Measurements from ENCODE around the gene PAX5. TPM values are rescaled to one million over a fixed set of nuclear protein-coding genes. Genes with fewer than 3 reads are reported as not detected.

Gene PAX5
- total and polyA plus RNA-seq, 2 donors: 0.38 to 1.6 TPM

- WGBS: 97% methylated on average over 9 of the region's 9 CpGs
- Histone ChIP-seq H3K36me3 (ENCODE audit: control insufficient read depth in 2 of 2, insufficient read depth in 2 of 2, low read length in 1 of 2) (no peaks in the 10 kb centered on the region), H3K27me3 (ENCODE audit: control insufficient read depth in 2 of 2, insufficient read depth in 1 of 2, low read length in 1 of 2) (no peaks in the 10 kb centered on the region), H3K4me1 (ENCODE audit: control insufficient read depth in 2 of 2, insufficient read depth in 2 of 2, low read length in 2 of 2) (peaks cover 0 to 2% of the 10 kb centered on the region in 2 donors), H3K4me3 (ENCODE audit: low read length in 2 of 2) (no peak overlapping the region), H3K27ac (ENCODE audit: low read depth in 1 of 2, low read length in 1 of 2) (no peak overlapping the region), H3K9me3 (ENCODE audit: control insufficient read depth in 2 of 2, insufficient read depth in 1 of 2, low read length in 1 of 2) (peaks cover 0 to 4% of the 10 kb centered on the region in 2 donors)
- no peak for DNase-seq (ENCODE audit: low read depth in 6 of 9, low spot score in 9 of 9)
Observed at GRCh38 chr9:36849943-36850342, 184.1 kb downstream of the PAX5 start.

DNA sequence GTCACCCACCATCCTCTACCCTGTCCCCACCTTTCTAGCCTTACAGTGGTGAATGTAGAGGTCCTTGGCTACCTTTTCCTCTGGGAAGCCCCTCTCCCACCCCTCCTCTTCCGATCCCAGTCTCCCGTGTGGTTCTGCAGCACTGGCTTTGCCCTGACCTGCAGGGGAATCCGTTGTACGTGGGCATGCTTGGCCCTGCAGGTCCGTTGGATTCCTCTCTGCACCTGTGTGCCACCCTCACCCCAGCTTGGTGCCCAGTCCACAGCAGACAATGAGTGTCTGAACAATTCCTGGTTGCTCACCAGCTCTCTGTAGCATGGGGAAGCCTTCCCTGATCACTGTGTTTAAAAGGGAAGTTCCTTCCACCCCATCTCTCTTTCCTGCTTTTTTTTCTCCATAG lies 185.1 kb downstream of the PAX5 start:
- H3K4me3 ChIP-seq (ENCODE audit: low read length in 2 of 2): no peak overlapping the region
- DNase-seq (ENCODE audit: low read depth in 6 of 9, low spot score in 9 of 9): no peak
- no peak overlapping the region for H3K27ac ChIP-seq (ENCODE audit: low read depth in 1 of 2, low read length in 1 of 2)
- H3K9me3 ChIP-seq (ENCODE audit: control insufficient read depth in 2 of 2, insufficient read depth in 1 of 2, low read length in 1 of 2): peaks cover 0 to 4% of the 10 kb centered on the region in 2 donors
- H3K27me3 ChIP-seq (ENCODE audit: control insufficient read depth in 2 of 2, insufficient read depth in 1 of 2, low read length in 1 of 2): no peaks in the 10 kb centered on the region
- H3K36me3 ChIP-seq (ENCODE audit: control insufficient read depth in 2 of 2, insufficient read depth in 2 of 2, low read length in 1 of 2): no peaks in the 10 kb centered on the region
- peaks cover 0 to 2% of the 10 kb centered on the region in 2 donors for H3K4me1 ChIP-seq (ENCODE audit: control insufficient read depth in 2 of 2, insufficient read depth in 2 of 2, low read length in 2 of 2)
- WGBS: 91% methylated on average over 5 of the region's 5 CpGs

DNA sequence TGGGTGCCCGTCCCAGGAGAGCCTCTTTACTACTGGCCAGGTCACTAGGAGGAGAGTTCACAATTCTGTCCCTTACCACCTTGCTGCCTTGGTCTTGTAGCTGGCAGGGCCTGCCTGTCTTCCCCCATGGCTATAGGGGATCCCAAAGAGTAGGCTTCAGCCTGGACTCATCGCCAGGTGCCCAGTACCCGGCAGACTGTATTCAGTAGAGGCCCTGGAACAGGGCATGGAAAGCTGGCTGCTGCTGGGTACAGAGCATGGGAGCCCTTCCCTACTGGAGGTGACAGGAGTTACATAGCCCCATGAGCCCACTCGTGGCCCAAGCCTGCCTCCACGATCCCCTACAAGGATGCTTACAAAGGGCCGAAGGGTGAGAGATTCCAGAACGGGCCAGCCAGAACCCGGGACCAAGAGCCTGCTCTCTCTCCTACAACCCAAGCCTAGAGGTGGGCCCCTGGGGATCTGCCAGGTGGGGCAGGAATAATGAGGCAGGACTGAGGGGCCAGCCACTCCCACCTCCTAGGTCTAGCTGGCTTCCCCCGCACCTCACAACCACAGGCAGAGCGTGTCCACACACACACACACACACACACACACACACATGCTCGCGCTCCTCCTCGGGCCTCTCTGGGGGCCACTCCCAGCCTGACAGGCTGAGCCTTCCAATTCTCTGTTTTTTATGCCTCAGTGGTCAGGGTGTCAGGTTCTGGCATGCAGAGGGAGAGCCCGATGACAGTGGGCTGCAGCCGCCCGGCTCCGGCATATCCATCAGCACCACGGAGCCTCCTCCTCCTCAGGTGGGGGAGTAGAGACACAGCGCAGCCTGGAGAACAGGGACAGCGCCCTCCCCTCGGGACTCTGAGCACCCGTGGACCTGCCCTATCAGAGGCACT lies 186.0 kb downstream of the PAX5 start:
- H3K4me3 ChIP-seq (ENCODE audit: low read length in 2 of 2): no peak overlapping the region
- peaks cover 0 to 4% of the 10 kb centered on the region in 2 donors for H3K9me3 ChIP-seq (ENCODE audit: control insufficient read depth in 2 of 2, insufficient read depth in 1 of 2, low read length in 1 of 2)
- H3K27me3 ChIP-seq (ENCODE audit: control insufficient read depth in 2 of 2, insufficient read depth in 1 of 2, low read length in 1 of 2): no peaks in the 10 kb centered on the region
- H3K36me3 ChIP-seq (ENCODE audit: control insufficient read depth in 2 of 2, insufficient read depth in 2 of 2, low read length in 1 of 2): no peaks in the 10 kb centered on the region
- 80% methylated on average over 22 of the region's 22 CpGs for WGBS
- no peak overlapping the region for H3K27ac ChIP-seq (ENCODE audit: low read depth in 1 of 2, low read length in 1 of 2)
- H3K4me1 ChIP-seq (ENCODE audit: control insufficient read depth in 2 of 2, insufficient read depth in 2 of 2, low read length in 2 of 2): peaks cover 0 to 2% of the 10 kb centered on the region in 2 donors
- peak in 2 of 9 donors; percentile 12 for DNase-seq (ENCODE audit: low read depth in 6 of 9, low spot score in 9 of 9)

GRCh38 chr9:36846621-36847020 lies 187.4 kb downstream of the PAX5 start:
- H3K9me3 ChIP-seq (ENCODE audit: control insufficient read depth in 2 of 2, insufficient read depth in 1 of 2, low read length in 1 of 2): peaks cover 0 to 4% of the 10 kb centered on the region in 2 donors
- no peak for DNase-seq (ENCODE audit: low read depth in 6 of 9, low spot score in 9 of 9)
- no peak overlapping the region for H3K4me3 ChIP-seq (ENCODE audit: low read length in 2 of 2)
- no peaks in the 10 kb centered on the region for H3K27me3 ChIP-seq (ENCODE audit: control insufficient read depth in 2 of 2, insufficient read depth in 1 of 2, low read length in 1 of 2)
- H3K4me1 ChIP-seq (ENCODE audit: control insufficient read depth in 2 of 2, insufficient read depth in 2 of 2, low read length in 2 of 2): peaks cover 0 to 2% of the 10 kb centered on the region in 2 donors
- no peaks in the 10 kb centered on the region for H3K36me3 ChIP-seq (ENCODE audit: control insufficient read depth in 2 of 2, insufficient read depth in 2 of 2, low read length in 1 of 2)
- no peak overlapping the region for H3K27ac ChIP-seq (ENCODE audit: low read depth in 1 of 2, low read length in 1 of 2)
- WGBS: 94% methylated on average over 8 of the region's 8 CpGs

DNA sequence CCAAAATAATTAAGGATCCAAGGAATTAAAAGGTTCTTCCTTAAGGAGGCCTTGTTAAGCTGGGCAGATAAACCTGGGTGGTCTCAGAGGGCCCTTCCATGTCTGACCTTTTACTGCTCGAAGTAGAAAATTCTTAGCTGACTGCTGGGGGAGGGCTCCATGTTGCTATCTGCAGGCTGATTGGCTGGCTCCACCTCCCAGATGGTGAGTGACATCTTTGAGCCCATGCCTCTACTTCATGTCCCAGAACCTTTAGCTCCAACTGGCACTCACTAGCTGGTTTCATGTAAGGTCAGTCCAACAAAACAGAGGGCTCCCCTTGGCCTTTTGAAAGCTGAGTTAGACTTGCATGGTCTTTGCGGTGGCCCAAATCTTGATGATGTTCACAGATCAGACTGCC lies 188.2 kb downstream of the PAX5 start:
- Histone ChIP-seq H3K27ac (ENCODE audit: low read depth in 1 of 2, low read length in 1 of 2) (no peak overlapping the region), H3K4me1 (ENCODE audit: control insufficient read depth in 2 of 2, insufficient read depth in 2 of 2, low read length in 2 of 2) (peaks cover 0 to 2% of the 10 kb centered on the region in 2 donors), H3K9me3 (ENCODE audit: control insufficient read depth in 2 of 2, insufficient read depth in 1 of 2, low read length in 1 of 2) (peaks cover 0 to 4% of the 10 kb centered on the region in 2 donors), H3K36me3 (ENCODE audit: control insufficient read depth in 2 of 2, insufficient read depth in 2 of 2, low read length in 1 of 2) (no peaks in the 10 kb centered on the region), H3K4me3 (ENCODE audit: low read length in 2 of 2) (no peak overlapping the region), H3K27me3 (ENCODE audit: control insufficient read depth in 2 of 2, insufficient read depth in 1 of 2, low read length in 1 of 2) (no peaks in the 10 kb centered on the region)
- WGBS: 95% methylated on average over 2 of the region's 2 CpGs
- no peak for DNase-seq (ENCODE audit: low read depth in 6 of 9, low spot score in 9 of 9)

- Histone ChIP-seq H3K27me3 (ENCODE audit: control insufficient read depth in 2 of 2, insufficient read depth in 1 of 2, low read length in 1 of 2) (no peaks in the 10 kb centered on the region), H3K27ac (ENCODE audit: low read depth in 1 of 2, low read length in 1 of 2) (no peak overlapping the region), H3K4me3 (ENCODE audit: low read length in 2 of 2) (no peak overlapping the region), H3K36me3 (ENCODE audit: control insufficient read depth in 2 of 2, insufficient read depth in 2 of 2, low read length in 1 of 2) (no peaks in the 10 kb centered on the region), H3K9me3 (ENCODE audit: control insufficient read depth in 2 of 2, insufficient read depth in 1 of 2, low read length in 1 of 2) (peaks cover 0 to 4% of the 10 kb centered on the region in 2 donors), H3K4me1 (ENCODE audit: control insufficient read depth in 2 of 2, insufficient read depth in 2 of 2, low read length in 2 of 2) (peaks cover 0 to 2% of the 10 kb centered on the region in 2 donors)
- no peak for DNase-seq (ENCODE audit: low read depth in 6 of 9, low spot score in 9 of 9)
- 89% methylated on average over 1 of the region's 1 CpG for WGBS
Observed at GRCh38 chr9:36844961-36845360, 189.1 kb downstream of the PAX5 start.

DNA sequence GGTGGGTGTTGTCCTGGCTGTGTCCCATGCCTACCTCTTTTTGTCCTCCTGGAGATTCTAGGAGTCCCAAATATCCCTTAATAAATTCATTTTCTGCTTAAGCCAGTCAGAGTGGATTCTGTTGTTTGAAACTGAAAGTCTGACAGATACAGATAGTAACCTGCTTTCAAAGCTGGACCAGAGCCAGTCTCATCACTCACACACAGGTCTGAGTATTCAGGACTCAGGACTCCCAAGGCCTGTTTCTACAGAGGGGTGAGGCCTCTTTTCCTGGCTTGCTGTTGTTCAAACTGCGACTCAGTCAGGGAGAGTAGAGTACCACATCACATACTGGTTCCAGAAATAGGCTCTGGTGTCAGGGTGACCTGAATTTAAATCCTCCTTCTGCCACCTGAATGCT lies 190.1 kb downstream of the PAX5 start:
- no peak for DNase-seq (ENCODE audit: low read depth in 6 of 9, low spot score in 9 of 9)
- Histone ChIP-seq H3K27ac (ENCODE audit: low read depth in 1 of 2, low read length in 1 of 2) (no peak overlapping the region), H3K9me3 (ENCODE audit: control insufficient read depth in 2 of 2, insufficient read depth in 1 of 2, low read length in 1 of 2) (peaks cover 0 to 4% of the 10 kb centered on the region in 2 donors), H3K36me3 (ENCODE audit: control insufficient read depth in 2 of 2, insufficient read depth in 2 of 2, low read length in 1 of 2) (no peaks in the 10 kb centered on the region), H3K4me3 (ENCODE audit: low read length in 2 of 2) (no peak overlapping the region), H3K27me3 (ENCODE audit: control insufficient read depth in 2 of 2, insufficient read depth in 1 of 2, low read length in 1 of 2) (no peaks in the 10 kb centered on the region), H3K4me1 (ENCODE audit: control insufficient read depth in 2 of 2, insufficient read depth in 2 of 2, low read length in 2 of 2) (peaks cover 0 to 2% of the 10 kb centered on the region in 2 donors)
- 96% methylated on average over 1 of the region's 1 CpG for WGBS

- 74% methylated on average over 28 of the region's 28 CpGs for WGBS
- no peak overlapping the region for H3K27ac ChIP-seq (ENCODE audit: low read depth in 1 of 2, low read length in 1 of 2)
- H3K4me3 ChIP-seq (ENCODE audit: low read length in 2 of 2): no peak overlapping the region
- H3K36me3 ChIP-seq (ENCODE audit: control insufficient read depth in 2 of 2, insufficient read depth in 2 of 2, low read length in 1 of 2): no peaks in the 10 kb centered on the region
- H3K4me1 ChIP-seq (ENCODE audit: control insufficient read depth in 2 of 2, insufficient read depth in 2 of 2, low read length in 2 of 2): no peaks in the 10 kb centered on the region
- no peak for DNase-seq (ENCODE audit: low read depth in 6 of 9, low spot score in 9 of 9)
- H3K9me3 ChIP-seq (ENCODE audit: control insufficient read depth in 2 of 2, insufficient read depth in 1 of 2, low read length in 1 of 2): peaks cover 0 to 4% of the 10 kb centered on the region in 2 donors
- no peaks in the 10 kb centered on the region for H3K27me3 ChIP-seq (ENCODE audit: control insufficient read depth in 2 of 2, insufficient read depth in 1 of 2, low read length in 1 of 2)
Observed at GRCh38 chr9:36842560-36843530, 191.2 kb downstream of the PAX5 start.
